Tibial artery (tissue), 4 donors: ENCODE results near the gene FOXA3.

ENCODE experiments used
- DNase-seq, 2 donors: peaks; one replicate each; pipeline ENCODE4 v3.0.0-alpha.2; 2019
- H3K27ac ChIP-seq, 2 donors: fragments of 200-600 bp; sonication (generic) in 1 of 2; 1 replicate in 1 of 2; 2 replicates in 1 of 2; pipeline ENCODE4 v1.5.1; 2018 to 2019; ENCODE audit warnings: mild to moderate bottlenecking in 1 of 2
- H3K27me3 ChIP-seq, 2 donors: fragments of 200-600 bp; sonication (generic) in 1 of 2; one replicate each; pipeline versions ENCODE4 v1.5.1 to v1.6.0; 2016 to 2019
- H3K36me3 ChIP-seq, 3 donors: fragments of 200-600 bp; sonication (generic) in 2 of 3; one replicate each; pipeline ENCODE4 v1.5.1; 2016 to 2019; ENCODE audit warnings: mild to moderate bottlenecking in 2 of 3
- H3K4me1 ChIP-seq, 4 donors: fragments of 200-600 bp; sonication (generic) in 2 of 4; 1 replicate in 3 of 4; 2 replicates in 1 of 4; pipeline ENCODE4 v1.5.1; 2016 to 2019
- H3K4me3 ChIP-seq, 2 donors: fragments of 200-600 bp; sonication (generic) in 1 of 2; 1 replicate in 1 of 2; 2 replicates in 1 of 2; pipeline ENCODE4 v1.5.1; 2018 to 2019; ENCODE audit warnings: mild to moderate bottlenecking in 2 of 2
- H3K9me3 ChIP-seq, 3 donors: fragments of 200-600 bp; sonication (generic) in 1 of 3; one replicate each; pipeline ENCODE4 v1.5.1; 2016 to 2019
- intact Hi-C: fragments of 100-400 bp; cut with DNase I; formaldehyde crosslinking; loops from one replicate; pipeline ENCODE4 v1.15.0; 2023; ENCODE audit warnings: low total_unique reads
- TF ChIP-seq, protein P1 (sequence below), 2 experiments: fragments of 200-600 bp in 1 of 2; fragments of 450-650 bp in 1 of 2; IDR thresholded peaks; one replicate each; pipeline ENCODE4 v1.5.1; 2017 to 2019; ENCODE audit warnings: antibody characterized with exemption in 2 of 2, mild to moderate bottlenecking in 1 of 2, moderate library complexity in 1 of 2

Gene FOXA3

DNA sequence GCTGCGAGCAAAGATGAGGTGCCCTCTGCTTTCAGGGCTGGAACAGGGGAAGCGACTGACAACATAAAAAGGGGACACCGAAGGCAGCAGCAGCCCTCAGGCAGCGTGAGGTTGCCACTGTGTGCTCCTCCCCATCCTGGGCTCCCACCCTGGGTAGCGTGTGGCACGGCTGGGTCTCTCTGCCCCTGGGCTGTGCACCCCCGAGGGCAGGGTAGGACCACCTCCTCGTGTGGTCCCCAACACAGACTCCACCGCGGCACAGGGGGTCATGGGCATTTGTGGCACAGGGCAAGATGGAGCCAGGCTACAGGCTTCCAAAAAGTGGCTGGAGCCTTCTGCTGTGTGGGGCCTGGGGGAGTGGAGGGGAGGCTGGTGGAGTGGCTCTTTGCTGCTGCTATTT lies 42.6 kb upstream of the FOXA3 start:
- Histone ChIP-seq H3K4me1 (peaks cover 0 to 7% (median 0%) of the 10 kb centered on the region in 4 donors), H3K9me3 (no peaks in the 10 kb centered on the region), H3K27me3 (no peaks in the 10 kb centered on the region), H3K27ac (no peak overlapping the region), H3K36me3 (peaks cover 36 to 82% (median 81%) of the 10 kb centered on the region in 3 donors), H3K4me3 (no peak overlapping the region)
- intact Hi-C loops, result no loop called here
- DNase-seq, result no peak
- TF ChIP-seq, protein P1, sequence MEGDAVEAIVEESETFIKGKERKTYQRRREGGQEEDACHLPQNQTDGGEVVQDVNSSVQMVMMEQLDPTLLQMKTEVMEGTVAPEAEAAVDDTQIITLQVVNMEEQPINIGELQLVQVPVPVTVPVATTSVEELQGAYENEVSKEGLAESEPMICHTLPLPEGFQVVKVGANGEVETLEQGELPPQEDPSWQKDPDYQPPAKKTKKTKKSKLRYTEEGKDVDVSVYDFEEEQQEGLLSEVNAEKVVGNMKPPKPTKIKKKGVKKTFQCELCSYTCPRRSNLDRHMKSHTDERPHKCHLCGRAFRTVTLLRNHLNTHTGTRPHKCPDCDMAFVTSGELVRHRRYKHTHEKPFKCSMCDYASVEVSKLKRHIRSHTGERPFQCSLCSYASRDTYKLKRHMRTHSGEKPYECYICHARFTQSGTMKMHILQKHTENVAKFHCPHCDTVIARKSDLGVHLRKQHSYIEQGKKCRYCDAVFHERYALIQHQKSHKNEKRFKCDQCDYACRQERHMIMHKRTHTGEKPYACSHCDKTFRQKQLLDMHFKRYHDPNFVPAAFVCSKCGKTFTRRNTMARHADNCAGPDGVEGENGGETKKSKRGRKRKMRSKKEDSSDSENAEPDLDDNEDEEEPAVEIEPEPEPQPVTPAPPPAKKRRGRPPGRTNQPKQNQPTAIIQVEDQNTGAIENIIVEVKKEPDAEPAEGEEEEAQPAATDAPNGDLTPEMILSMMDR (IDR thresholded peaks at IDR 0.05), result no peak

DNA sequence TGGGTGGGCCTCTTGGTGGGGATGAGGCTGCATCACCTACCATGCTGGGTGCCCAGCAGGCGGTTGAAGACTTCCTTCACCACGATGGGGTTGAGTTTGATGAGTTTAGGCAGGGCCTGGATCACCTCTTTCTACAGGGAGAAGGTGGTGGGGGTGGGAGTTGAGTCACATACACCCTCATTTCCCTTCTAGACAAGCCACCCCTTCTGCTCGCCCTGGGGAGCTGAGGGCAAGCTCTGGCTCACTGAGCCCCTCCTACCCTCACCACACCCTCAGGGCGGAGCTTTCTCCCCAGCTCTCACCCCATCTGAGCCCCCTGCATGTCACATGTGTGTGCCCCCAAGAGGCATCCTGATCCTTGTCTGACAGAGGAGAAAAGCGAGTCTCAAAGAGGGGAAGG lies 41.4 kb upstream of the FOXA3 start:
- Histone ChIP-seq H3K9me3 (no peaks in the 10 kb centered on the region), H3K36me3 (peaks cover 44 to 93% (median 89%) of the 10 kb centered on the region in 3 donors), H3K4me1 (no peaks in the 10 kb centered on the region), H3K4me3 (no peak overlapping the region), H3K27me3 (no peaks in the 10 kb centered on the region), H3K27ac (no peak overlapping the region)
- TF ChIP-seq, protein P1 (IDR thresholded peaks at IDR 0.05), result no peak
- intact Hi-C loops, result no loop called here
- no peak for DNase-seq

DNA sequence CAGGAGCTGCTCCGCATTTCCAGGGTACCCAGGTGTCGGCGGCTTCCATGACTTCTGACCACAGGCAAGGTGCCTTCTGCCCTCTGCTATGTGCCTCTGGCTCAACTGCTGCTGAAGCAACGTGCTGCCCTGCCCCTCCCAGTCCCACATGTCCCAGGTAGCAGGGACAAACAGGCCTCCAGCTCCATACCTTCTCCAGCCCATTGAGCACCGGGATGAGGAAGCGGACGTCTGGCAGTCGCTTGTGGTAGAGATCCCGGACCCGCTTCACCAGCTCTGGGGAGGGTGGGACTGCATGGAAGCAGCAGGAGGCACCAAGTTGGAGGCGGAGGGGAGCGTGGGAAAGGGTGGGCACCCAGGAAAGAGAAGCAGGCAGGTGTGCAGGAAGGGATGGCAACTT lies 40.9 kb upstream of the FOXA3 start:
- Histone ChIP-seq H3K27me3 (no peaks in the 10 kb centered on the region), H3K4me1 (no peaks in the 10 kb centered on the region), H3K9me3 (no peaks in the 10 kb centered on the region), H3K27ac (no peak overlapping the region), H3K36me3 (peaks cover 48 to 98% (median 89%) of the 10 kb centered on the region in 3 donors), H3K4me3 (no peak overlapping the region)
- intact Hi-C loops, result no loop called here
- no peak for DNase-seq
- TF ChIP-seq, protein P1 (IDR thresholded peaks at IDR 0.05), result no peak

DNA sequence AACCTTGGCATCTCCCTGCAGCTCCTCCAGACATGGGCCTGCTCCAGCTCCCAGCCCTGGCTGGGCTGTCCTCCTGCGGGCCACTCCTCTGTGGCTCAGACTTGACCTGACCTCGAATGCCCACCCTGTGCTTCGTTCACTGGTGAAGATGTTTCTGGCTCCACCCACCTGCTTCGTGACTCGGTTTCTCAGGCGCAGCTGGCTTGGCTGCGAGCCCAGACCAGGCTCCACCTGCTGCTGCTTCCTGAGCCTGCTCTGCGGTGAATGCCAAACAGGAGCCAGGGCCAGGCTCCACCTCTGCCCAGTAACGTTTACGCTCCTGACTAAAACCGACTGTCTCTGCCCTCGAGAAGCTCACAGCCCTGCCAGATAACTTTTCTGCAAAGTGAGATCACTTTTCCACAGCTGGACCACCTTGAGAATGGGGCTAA lies 40.1 kb upstream of the FOXA3 start:
- intact Hi-C loops, result no loop called here

DNA sequence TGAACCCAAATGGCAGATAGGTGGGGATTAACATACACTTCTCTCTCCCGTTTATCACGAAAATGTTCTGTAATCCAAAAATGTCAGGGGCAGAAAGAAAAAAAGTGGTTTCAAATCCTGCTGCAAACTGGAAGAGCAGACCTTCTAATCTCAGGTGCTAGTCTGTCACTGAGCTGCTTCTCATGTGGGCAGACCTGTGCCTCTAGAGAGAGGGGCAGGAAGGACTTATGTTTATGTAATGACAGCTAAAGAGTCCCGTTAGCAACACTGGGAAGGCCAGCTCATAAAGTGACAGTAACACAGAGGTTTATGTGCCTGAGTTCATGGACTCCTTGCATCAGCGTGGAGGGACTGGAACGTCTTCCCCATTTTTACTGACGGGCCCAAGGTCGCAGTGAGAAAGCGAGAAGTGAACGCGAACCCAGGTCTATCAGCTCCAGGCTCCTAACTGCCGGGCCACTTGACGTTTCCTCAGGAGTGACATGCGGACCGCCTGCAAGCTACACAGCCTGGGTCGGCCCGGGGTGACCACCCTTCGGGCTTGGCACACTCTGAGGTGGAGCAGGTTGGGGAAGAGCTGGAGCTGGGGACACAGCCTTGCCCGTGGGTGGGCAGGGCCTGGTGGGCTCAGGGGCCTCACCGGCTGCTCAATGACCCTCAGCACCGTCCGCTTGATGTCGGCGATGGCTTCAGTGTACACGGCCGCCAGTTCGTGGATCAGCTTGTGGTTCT lies 39.4 kb upstream of the FOXA3 start:
- Histone ChIP-seq H3K4me3 (no peak overlapping the region), H3K27me3 (no peaks in the 10 kb centered on the region), H3K9me3 (no peaks in the 10 kb centered on the region), H3K27ac (no peak overlapping the region), H3K4me1 (no peaks in the 10 kb centered on the region), H3K36me3 (peaks cover 60 to 99% (median 98%) of the 10 kb centered on the region in 3 donors)
- TF ChIP-seq, protein P1 (IDR thresholded peaks at IDR 0.05), result no peak
- no peak for DNase-seq
- intact Hi-C loops, result no loop called here

More for the DNA sequence above, 40.1 kb upstream of the FOXA3 start:
- TF ChIP-seq, protein P1 (IDR thresholded peaks at IDR 0.05), result no peak
- Histone ChIP-seq H3K27me3 (no peaks in the 10 kb centered on the region), H3K4me1 (no peaks in the 10 kb centered on the region), H3K36me3 (peaks cover 57 to 99% (median 95%) of the 10 kb centered on the region in 3 donors), H3K9me3 (no peaks in the 10 kb centered on the region), H3K4me3 (no peak overlapping the region), H3K27ac (no peak overlapping the region)
- no peak for DNase-seq
